ENCODE data around the gene CLP1. TPM values are rescaled to one million over a fixed set of nuclear protein-coding genes. Genes with fewer than 3 reads are reported as not detected.

The CLP1 gene
- total and polyA plus RNA-seq, 12 donors = 2.9 to 9.0 (median 7.1) TPM

DNA sequence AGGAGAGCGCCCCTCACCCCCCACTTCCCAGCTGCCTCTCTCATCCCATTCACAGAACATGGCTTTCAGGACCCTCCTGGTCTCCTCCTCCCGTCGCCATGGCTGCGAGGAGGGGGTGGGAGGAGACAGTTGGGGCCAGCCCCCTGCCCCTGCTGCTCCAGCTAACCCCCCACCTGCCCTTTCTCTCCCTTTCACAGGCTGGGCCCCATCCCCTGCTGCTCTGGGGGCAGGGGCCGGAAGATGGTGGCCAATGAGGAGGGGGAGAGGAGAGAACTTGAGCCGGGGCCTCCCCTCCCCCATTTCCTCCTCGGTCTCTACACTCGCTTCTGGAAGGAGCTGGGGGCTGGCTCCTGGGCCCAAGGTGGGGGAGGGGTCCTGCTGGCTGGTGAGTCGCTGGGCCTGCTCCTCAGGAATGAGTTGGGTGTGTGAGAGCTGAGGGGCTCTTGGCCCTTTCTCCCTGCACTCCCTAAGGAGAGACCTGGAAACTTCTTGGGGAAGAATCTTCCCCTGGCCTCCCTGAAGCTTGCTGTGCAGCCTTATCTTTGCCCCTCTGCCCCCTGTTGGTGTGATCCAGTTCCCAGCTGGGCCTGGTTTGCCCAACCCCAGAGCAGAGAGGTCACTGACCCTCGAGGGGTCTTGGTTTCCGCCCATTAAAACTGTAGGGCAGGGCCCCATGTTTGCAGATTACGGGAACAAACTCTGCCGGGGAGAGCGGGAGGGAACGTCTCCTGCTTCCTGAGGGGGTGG lies 18.1 kb upstream of the CLP1 start:
- WGBS, 2 donors = 17 to 21% methylated on average over 15 of the region's 15 CpGs
- Histone ChIP-seq H3K27ac (peak overlapping the region in 2 of 10 donors; percentile 32 to 43), H3K36me3 (no peaks in the 10 kb centered on the region), H3K9me3 (no peaks in the 10 kb centered on the region), H3K4me3 (peak overlapping the region in 9 of 10 donors; percentile 82 to 97 (median 92)), H3K4me1 (peaks cover 8 to 46% (median 33%) of the 10 kb centered on the region in 9 donors), H3K27me3 (peaks cover 0 to 33% (median 0%) of the 10 kb centered on the region in 7 donors)
- TF ChIP-seq CTCF (IDR thresholded peaks at IDR 0.05) = no peak
- DNase-seq = no peak
- intact Hi-C loops (cut with DNase I) = loop anchor here (2.0 to 10.0 kb wide), 11 partner anchors 69 to 875 kb away; partner anchors contain the start of gene UBE2L6 (in 3 of the 10)
- no peak for ATAC-seq

GRCh38 chr11:57640068-57640800 lies 17.3 kb upstream of the CLP1 start:
- DNase-seq (no peak), ATAC-seq (no peak)
- Histone ChIP-seq H3K4me1 (peaks cover 8 to 54% (median 39%) of the 10 kb centered on the region in 9 donors), H3K9me3 (no peaks in the 10 kb centered on the region), H3K27ac (peak overlapping the region in 2 of 10 donors; percentile 32 to 43), H3K27me3 (peaks cover 0 to 39% (median 0%) of the 10 kb centered on the region in 7 donors), H3K36me3 (no peaks in the 10 kb centered on the region), H3K4me3 (peak overlapping the region in 4 of 10 donors; percentile 82 to 97 (median 96))
- TF ChIP-seq CTCF (IDR thresholded peaks at IDR 0.05) = no peak
- intact Hi-C loops (cut with DNase I) = loop anchor here (2.0 to 10.0 kb wide), 11 partner anchors 69 to 875 kb away; partner anchors contain the start of gene UBE2L6 (in 3 of the 10)
- 48 to 53% methylated on average over 9 of the region's 9 CpGs for WGBS, 2 donors

DNA sequence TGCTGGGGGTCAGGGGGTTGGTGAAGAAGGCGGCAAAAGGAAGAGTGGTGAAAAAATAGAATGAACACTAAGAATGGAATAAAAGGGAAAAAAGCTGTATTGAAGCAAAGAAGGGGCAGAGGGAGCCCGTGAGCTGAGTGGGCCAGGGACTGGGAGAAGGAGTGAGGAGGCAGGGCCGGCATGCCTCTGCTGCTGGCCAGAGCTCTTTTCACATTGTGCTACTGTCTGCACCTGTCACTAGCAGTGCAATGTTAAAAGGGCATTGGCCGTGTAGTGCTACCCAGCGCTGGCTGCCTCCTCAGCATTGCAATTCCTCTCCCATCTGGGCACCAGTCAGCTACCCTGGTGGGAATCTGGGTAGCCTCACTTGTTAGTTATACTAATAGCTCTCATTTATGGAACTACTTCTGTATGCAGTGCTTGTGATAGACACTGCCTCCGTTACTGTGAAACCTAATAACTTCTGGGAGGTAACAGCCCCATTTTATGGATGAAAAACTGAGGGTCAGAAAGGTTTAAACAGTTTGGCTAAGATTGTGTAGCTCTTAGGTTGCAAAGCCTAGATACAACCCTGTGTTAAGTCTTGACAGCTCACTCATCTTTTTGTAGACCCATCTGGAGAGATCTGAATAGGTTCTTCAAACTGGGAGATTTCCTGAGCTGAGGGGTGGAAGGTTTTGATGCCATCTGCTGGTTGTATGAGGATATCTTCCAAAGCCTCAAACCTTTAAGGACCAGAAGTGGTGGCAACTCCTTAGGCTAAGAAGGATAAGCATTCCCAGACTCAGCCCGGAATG lies 16.4 kb upstream of the CLP1 start:
- no peak overlapping the region for H3K4me3 ChIP-seq
- peaks cover 8 to 64% (median 47%) of the 10 kb centered on the region in 9 donors for H3K4me1 ChIP-seq
- H3K36me3 ChIP-seq = no peaks in the 10 kb centered on the region
- no peak overlapping the region for H3K27ac ChIP-seq
- peaks cover 0 to 49% (median 2%) of the 10 kb centered on the region in 7 donors for H3K27me3 ChIP-seq
- ATAC-seq (peak in 2 of 8 donors; percentile 14 to 45), DNase-seq (no peak)
- H3K9me3 ChIP-seq = no peaks in the 10 kb centered on the region
- peak in 8 of 9 donors; percentile 16 to 63 (median 48) for TF ChIP-seq CTCF (IDR thresholded peaks at IDR 0.05)
- intact Hi-C loops (cut with DNase I) = loop anchor here (2.0 to 10.0 kb wide), 11 partner anchors 70 to 874 kb away; partner anchors contain the start of gene UBE2L6 (in 3 of the 10)
- WGBS, 2 donors = 46 to 56% methylated on average over 7 of the region's 7 CpGs

Measured in heart right ventricle (tissue), 16 donors.